Measurements from ENCODE around the gene MMS22L. TPM values are rescaled to one million over a fixed set of nuclear protein-coding genes. Genes with fewer than 3 reads are reported as not detected.
"Not testable (repeated sequence)": the region's sequence is repeated elsewhere in the genome, so short reads cannot be mapped to it uniquely, and the experiment has no call there.

Gene MMS22L
- total RNA-seq, 3 donors from 2014 or later, result 27.2 to 30.7 (median 30.1) TPM

GRCh38 chr6:97198046-97198565 lies 84.9 kb downstream of the MMS22L start:
- Mint-ChIP-seq H3K4me1 (ENCODE audit: low read depth) (no peaks in the 10 kb centered on the region), H3K9me3 (no peaks in the 10 kb centered on the region)
- ATAC-seq, result no peak

GRCh38 chr6:97195117-97195516 lies 87.9 kb downstream of the MMS22L start:
- Mint-ChIP-seq H3K4me1 (ENCODE audit: low read depth) (no peaks in the 10 kb centered on the region), H3K4me3 (no peak overlapping the region), H3K9me3 (no peaks in the 10 kb centered on the region), H3K27me3 (ENCODE audit: low read depth) (no peaks in the 10 kb centered on the region), H3K36me3 (ENCODE audit: insufficient read depth) (peaks cover 14% of the 10 kb centered on the region)
- ATAC-seq, result no peak
- DNase-seq, result no peak

More at GRCh38 chr6:97198046-97198565, 84.9 kb downstream of the MMS22L start:
- Mint-ChIP-seq H3K36me3 (ENCODE audit: insufficient read depth) (peaks cover 14% of the 10 kb centered on the region), H3K4me3 (no peak overlapping the region), H3K27me3 (ENCODE audit: low read depth) (no peaks in the 10 kb centered on the region)
- DNase-seq, result no peak

GRCh38 chr6:97189767-97190166 lies 93.2 kb downstream of the MMS22L start:
- Mint-ChIP-seq H3K27me3 (ENCODE audit: low read depth) (no peaks in the 10 kb centered on the region), H3K4me3 (no peak overlapping the region), H3K36me3 (ENCODE audit: insufficient read depth) (peaks cover 6% of the 10 kb centered on the region), H3K9me3 (no peaks in the 10 kb centered on the region), H3K4me1 (ENCODE audit: low read depth) (no peaks in the 10 kb centered on the region)
- DNase-seq (no peak), ATAC-seq (no peak)

- DNase-seq, result no peak
- Mint-ChIP-seq H3K36me3 (ENCODE audit: insufficient read depth) (no peaks in the 10 kb centered on the region), H3K4me1 (ENCODE audit: low read depth) (no peaks in the 10 kb centered on the region), H3K27me3 (ENCODE audit: low read depth) (no peaks in the 10 kb centered on the region), H3K9me3 (no peaks in the 10 kb centered on the region), H3K4me3 (no peak overlapping the region)
- no peak for ATAC-seq
Observed at GRCh38 chr6:97187951-97188350, 95.1 kb downstream of the MMS22L start.

- no peak overlapping the region for H3K4me3 Mint-ChIP-seq
- DNase-seq (peak; percentile 45), ATAC-seq (peak; percentile 63 to 76)
- no peaks in the 10 kb centered on the region for H3K27me3 Mint-ChIP-seq (ENCODE audit: low read depth)
- H3K4me1 Mint-ChIP-seq (ENCODE audit: low read depth), result no peaks in the 10 kb centered on the region
- H3K9me3 Mint-ChIP-seq, result no peaks in the 10 kb centered on the region
- no peaks in the 10 kb centered on the region for H3K36me3 Mint-ChIP-seq (ENCODE audit: insufficient read depth)
Observed at GRCh38 chr6:97186416-97186999, 96.5 kb downstream of the MMS22L start.

- peaks cover 24% of the 10 kb centered on the region for H3K36me3 Mint-ChIP-seq (ENCODE audit: insufficient read depth)
- no peak overlapping the region for H3K4me3 Mint-ChIP-seq
- no peaks in the 10 kb centered on the region for H3K4me1 Mint-ChIP-seq (ENCODE audit: low read depth)
- H3K9me3 Mint-ChIP-seq, result no peaks in the 10 kb centered on the region
- no peaks in the 10 kb centered on the region for H3K27me3 Mint-ChIP-seq (ENCODE audit: low read depth)
- DNase-seq (no peak), ATAC-seq (no peak)
Observed at GRCh38 chr6:97177905-97178304, 105.1 kb downstream of the MMS22L start.

GRCh38 chr6:97176468-97176867 lies 106.5 kb downstream of the MMS22L start:
- H3K4me1 Mint-ChIP-seq (ENCODE audit: low read depth), result no peaks in the 10 kb centered on the region
- no peak overlapping the region for H3K4me3 Mint-ChIP-seq
- no peaks in the 10 kb centered on the region for H3K9me3 Mint-ChIP-seq
- ATAC-seq, result no peak
- H3K27me3 Mint-ChIP-seq (ENCODE audit: low read depth), result no peaks in the 10 kb centered on the region
- DNase-seq, result no peak
- peaks cover 33% of the 10 kb centered on the region for H3K36me3 Mint-ChIP-seq (ENCODE audit: insufficient read depth)

- Mint-ChIP-seq H3K36me3 (ENCODE audit: insufficient read depth) (peaks cover 32% of the 10 kb centered on the region), H3K4me3 (no peak overlapping the region), H3K4me1 (ENCODE audit: low read depth) (no peaks in the 10 kb centered on the region), H3K27me3 (ENCODE audit: low read depth) (no peaks in the 10 kb centered on the region), H3K9me3 (no peaks in the 10 kb centered on the region)
- no peak for ATAC-seq
- DNase-seq, result no peak
Observed at GRCh38 chr6:97175806-97176205, 107.2 kb downstream of the MMS22L start.

GRCh38 chr6:97174471-97174870 lies 108.5 kb downstream of the MMS22L start:
- Mint-ChIP-seq H3K4me3 (no peak overlapping the region), H3K27me3 (ENCODE audit: low read depth) (no peaks in the 10 kb centered on the region), H3K4me1 (ENCODE audit: low read depth) (no peaks in the 10 kb centered on the region), H3K9me3 (no peaks in the 10 kb centered on the region), H3K36me3 (ENCODE audit: insufficient read depth) (peaks cover 30% of the 10 kb centered on the region)
- DNase-seq (no peak), ATAC-seq (no peak)

GRCh38 chr6:97160280-97160679 lies 122.7 kb downstream of the MMS22L start:
- ATAC-seq, result no peak
- Mint-ChIP-seq H3K4me1 (ENCODE audit: low read depth) (no peaks in the 10 kb centered on the region), H3K4me3 (no peak overlapping the region), H3K27me3 (ENCODE audit: low read depth) (no peaks in the 10 kb centered on the region), H3K9me3 (peaks cover 25% of the 10 kb centered on the region), H3K36me3 (ENCODE audit: insufficient read depth) (peaks cover 50% of the 10 kb centered on the region)
- DNase-seq, result no peak

GRCh38 chr6:97155447-97155846 lies 127.6 kb downstream of the MMS22L start:
- ATAC-seq; DNase-seq; H3K4me1 Mint-ChIP-seq (ENCODE audit: low read depth); H3K4me3 Mint-ChIP-seq; H3K27me3 Mint-ChIP-seq (ENCODE audit: low read depth): not testable (repeated sequence)
- Mint-ChIP-seq H3K9me3 (peaks cover 18% of the 10 kb centered on the region), H3K36me3 (ENCODE audit: insufficient read depth) (peaks cover 39% of the 10 kb centered on the region)

- Mint-ChIP-seq H3K4me1 (ENCODE audit: low read depth) (no peaks in the 10 kb centered on the region), H3K27me3 (ENCODE audit: low read depth) (no peaks in the 10 kb centered on the region), H3K4me3 (no peak overlapping the region), H3K36me3 (ENCODE audit: insufficient read depth) (peaks cover 46% of the 10 kb centered on the region), H3K9me3 (peaks cover 17% of the 10 kb centered on the region)
- DNase-seq (no peak), ATAC-seq (no peak)
Observed at GRCh38 chr6:97154015-97154414, 129.0 kb downstream of the MMS22L start.

GRCh38 chr6:97151601-97152000 lies 131.4 kb downstream of the MMS22L start:
- Mint-ChIP-seq H3K4me1 (ENCODE audit: low read depth) (no peaks in the 10 kb centered on the region), H3K36me3 (ENCODE audit: insufficient read depth) (peaks cover 35% of the 10 kb centered on the region), H3K27me3 (ENCODE audit: low read depth) (no peaks in the 10 kb centered on the region), H3K9me3 (peaks cover 6% of the 10 kb centered on the region), H3K4me3 (no peak overlapping the region)
- ATAC-seq (no peak), DNase-seq (no peak)

- Mint-ChIP-seq H3K4me3 (no peak overlapping the region), H3K9me3 (no peaks in the 10 kb centered on the region), H3K4me1 (ENCODE audit: low read depth) (no peaks in the 10 kb centered on the region), H3K27me3 (ENCODE audit: low read depth) (no peaks in the 10 kb centered on the region), H3K36me3 (ENCODE audit: insufficient read depth) (peaks cover 31% of the 10 kb centered on the region)
- DNase-seq (no peak), ATAC-seq (no peak)
Observed at GRCh38 chr6:97150932-97151331, 132.1 kb downstream of the MMS22L start.

- Mint-ChIP-seq H3K36me3 (ENCODE audit: insufficient read depth) (peaks cover 19% of the 10 kb centered on the region), H3K27me3 (ENCODE audit: low read depth) (no peaks in the 10 kb centered on the region), H3K4me3 (no peak overlapping the region), H3K9me3 (no peaks in the 10 kb centered on the region), H3K4me1 (ENCODE audit: low read depth) (no peaks in the 10 kb centered on the region)
- ATAC-seq (no peak), DNase-seq (no peak)
Observed at GRCh38 chr6:97147421-97147820, 135.6 kb downstream of the MMS22L start.
